HG02588 (cell line): Measurements from ENCODE around the gene CROCC2.
"Not testable (repeated sequence)": the region's sequence is repeated elsewhere in the genome, so short reads cannot be mapped to it uniquely, and the experiment has no call there.

ENCODE experiments used
- ATAC-seq: cut with Tn5 transposase; IDR thresholded peaks from one replicate; pipeline ENCODE4 v1.9.1; 2021; ENCODE audit warnings: mild to moderate bottlenecking, moderate library complexity; ENCODE audit not compliant: unreplicated experiment

Gene CROCC2

DNA sequence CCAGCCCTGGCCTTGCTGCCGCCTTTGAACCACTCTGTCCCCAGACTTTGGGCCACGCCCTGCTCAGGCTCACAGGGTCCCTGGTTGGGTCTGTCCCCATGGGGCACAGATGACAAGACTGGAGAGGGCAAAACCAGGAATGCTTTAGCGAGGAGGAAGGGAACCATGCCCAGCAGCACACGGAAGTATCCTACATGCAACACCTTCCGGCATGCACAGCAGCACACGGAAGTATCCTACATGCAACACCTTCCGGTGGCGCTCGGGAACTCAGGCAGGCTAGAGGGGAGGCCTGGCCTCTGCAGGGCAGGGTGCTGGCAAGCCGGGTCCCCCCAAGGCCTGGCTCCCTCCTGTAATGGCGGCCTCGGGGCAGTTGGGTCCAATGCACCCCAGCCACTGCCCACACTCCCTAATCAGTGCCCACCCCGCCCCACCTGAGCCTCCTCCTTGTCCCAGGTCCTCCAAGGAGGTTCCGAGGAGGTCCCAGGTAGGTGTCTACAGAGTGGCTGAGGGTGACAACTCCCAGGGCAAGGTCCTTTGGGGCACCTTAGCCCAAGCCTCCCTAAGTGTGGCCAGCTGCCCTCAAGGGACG, 58.7 kb downstream of the CROCC2 start:
- no peak for ATAC-seq

DNA sequence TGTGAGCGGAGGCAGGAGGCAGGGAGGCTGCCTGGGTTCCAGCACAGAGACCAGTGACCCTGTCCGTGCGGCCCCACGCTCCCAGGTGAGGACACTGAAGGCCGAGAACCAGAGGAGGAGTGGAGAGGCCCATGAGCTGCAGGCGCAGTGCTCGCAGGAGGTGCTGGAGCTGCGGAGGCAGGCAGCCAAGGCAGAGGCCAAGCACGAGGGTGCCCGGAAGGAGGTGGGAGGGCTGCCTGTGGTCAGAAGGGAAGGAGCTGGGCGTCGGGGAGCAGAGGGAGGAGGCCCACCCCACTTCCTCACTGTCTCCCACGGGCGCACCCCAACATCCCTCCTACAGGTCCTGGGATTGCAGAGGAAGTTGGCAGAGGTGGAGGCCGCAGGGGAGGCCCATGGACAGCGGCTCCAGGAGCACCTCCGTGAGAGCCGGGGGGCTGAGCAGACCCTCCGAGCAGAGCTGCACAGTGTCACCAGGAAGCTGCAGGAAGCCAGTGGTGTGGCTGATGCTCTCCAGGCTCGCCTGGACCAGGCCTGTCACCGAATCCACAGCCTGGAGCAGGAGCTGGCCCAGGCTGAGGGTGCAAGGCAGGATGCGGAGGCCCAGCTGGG, 59.3 kb downstream of the CROCC2 start:
- no peak for ATAC-seq

DNA sequence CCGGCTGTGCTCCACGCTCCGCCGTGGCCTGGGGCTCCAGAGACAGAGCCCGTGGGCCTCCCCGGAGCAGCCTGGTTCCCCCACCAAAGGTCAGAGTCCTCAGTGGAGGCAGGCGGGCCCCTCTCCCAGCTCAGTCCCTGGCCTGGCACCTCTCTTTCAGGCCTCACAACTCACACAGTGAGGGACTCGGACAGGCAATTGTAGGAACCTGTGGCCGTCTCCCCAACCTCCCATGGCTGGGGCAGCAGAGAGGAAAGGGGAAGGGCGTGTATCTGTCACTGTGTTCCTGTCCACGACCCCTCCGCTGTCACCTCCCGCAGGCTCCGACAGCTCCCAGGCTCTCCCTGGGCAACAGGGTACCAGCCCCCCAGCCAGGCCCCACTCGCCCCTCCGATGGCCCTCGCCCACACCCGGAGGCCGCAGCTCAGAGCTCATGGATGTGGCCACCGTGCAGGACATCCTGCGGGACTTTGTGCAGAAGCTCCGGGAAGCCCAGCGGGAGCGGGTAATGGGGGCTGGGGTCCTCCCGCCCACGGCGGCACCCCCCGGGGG, 59.8 kb downstream of the CROCC2 start:
- no peak for ATAC-seq

DNA sequence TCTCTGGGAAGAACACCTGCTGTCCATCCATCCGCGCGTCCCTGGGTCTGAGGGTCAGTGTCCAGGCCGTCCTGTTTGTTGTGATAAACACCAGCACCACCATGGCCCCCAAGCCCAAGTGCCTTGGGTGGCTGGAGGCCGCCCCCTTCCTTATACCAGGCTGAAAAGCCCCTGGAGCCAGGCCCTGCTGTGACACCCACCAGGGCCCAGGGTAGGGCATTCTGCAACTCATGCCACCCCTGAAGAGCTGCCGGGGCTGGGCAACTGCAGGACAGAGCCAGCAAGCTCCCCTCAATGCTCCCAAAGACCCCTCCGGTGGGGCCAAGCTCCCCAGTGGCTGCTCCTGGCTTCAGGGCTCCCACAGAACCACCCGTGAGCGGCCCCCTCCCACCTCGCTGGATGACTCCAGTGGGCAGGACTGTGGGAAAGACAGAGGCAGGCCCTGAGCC, 60.3 kb downstream of the CROCC2 start:
- ATAC-seq = no peak

DNA sequence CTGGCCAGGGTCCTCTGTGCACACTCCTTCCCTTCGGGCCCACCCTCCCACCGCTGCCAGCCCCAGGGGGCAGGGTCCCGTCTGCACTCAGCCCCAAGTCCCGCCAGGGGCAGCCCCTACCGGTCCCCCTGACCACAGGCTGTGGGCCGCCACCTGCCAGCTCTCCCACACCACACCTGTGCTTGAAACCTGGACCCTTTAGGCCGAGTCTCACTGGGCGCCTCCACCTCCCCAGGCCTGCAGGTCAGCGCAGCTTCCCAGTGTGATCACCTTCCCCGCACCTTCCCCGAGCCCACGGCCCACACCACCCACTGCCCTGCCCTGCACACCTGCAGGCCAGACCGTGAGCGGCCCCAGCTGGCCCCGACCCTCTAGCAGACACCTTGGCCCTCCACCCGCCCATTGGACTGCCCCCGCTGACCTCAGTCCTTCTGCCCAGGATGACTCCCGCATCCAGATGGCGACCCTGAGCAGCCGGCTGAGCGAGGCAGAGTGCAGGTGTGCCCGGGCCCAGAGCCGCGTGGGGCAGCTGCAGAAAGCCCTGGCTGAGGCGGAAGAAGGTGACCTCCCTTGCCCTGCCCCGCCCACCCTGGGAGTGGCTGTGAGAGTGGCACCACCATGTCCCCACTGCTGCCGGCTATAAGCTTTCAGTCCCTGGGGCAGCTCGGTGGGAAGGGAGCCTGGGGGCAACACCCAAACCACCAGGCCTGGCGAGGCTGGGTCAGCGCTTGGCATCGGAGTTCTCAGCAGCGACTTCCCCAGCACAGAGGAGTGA, 61.0 kb downstream of the CROCC2 start:
- no peak for ATAC-seq

DNA sequence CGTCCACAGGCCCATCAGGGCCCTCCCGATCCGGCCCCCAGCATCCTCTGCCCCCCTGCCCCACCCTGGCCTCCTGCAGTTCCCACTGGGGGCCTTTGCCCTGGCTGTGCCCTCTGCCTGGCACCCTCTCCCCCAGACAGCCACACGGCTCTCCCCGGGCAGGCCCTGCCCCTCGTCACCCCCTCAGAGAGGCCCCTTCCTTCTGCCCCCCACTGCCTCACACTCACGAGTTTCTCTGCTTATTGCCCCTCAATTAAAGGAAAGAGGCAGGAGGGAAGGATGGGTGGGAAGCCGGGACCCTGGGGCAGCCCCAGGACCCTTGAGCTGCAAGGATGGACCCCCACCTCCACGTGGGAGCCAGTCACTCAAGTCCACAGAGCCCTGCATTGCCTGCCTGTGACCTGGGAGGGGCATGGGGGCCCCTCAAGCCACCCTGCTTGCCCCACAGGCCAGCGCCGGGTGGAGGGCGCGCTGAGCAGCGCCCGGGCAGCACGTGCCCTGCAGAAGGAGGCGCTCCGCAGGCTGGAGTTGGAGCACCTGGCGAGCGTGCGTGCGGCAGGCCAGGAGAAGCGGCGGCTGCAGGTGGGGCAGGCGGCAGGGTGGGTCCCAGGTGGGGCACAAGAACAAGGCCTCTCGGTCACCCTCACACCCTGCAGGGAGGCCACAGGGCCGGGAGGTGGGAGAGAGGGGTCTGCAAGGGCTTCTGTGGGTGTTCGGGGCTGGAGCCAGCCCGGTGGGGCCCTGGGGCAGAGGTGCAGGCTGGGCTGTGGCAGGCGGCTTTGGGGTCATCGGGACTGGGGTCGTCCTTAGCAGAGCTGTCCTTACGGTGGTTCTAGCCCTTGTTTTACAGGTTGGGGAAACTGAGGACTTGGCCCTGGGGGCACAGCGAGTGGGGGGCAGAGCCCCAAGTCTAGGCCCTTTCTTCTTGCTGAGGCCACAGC, 61.8 kb downstream of the CROCC2 start:
- no peak for ATAC-seq

DNA sequence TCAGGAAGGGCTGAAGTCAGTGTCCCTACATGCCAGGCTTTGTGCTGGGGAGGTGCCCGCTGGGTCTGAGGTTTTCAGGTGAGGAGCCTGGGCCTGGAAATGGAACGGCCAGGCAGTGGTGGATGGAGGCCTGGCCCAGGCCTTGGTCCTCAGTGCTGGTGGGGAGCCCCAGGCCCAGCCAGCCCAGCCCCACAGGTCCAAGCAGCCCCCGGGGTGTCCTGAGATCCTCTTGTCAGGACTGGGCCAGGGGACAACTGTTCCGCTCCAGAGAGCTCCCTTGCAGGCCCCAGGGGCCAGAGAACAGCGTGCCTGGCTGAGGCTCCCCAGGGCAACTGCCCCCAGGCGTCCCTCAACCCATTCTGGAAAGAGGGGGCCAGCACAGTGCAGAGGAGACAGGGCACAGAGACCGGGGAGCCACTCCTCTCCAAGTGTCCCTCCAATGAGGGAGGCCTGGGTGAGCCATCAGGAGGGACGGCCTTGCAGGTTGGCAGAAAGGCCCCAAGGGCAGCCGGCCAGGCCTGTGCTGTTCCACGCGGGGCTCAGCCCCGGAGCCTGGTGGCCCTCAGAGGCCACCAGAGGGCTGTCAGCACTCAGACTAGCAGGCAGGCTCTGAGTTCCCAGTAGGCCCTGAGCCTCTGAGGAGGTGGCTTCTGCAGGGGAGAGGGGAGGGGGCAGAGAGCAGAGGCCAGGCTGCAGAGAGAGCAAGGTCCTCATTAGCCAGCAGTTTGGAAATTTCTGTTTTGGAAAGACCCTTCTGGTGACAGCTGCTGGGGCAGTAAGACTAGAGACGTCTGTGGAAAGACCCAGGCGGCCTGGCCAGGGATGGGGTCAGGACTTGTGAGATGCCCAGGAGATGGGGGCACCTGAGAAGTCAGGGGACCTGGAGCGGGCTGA, 62.8 kb downstream of the CROCC2 start:
- no peak for ATAC-seq

DNA sequence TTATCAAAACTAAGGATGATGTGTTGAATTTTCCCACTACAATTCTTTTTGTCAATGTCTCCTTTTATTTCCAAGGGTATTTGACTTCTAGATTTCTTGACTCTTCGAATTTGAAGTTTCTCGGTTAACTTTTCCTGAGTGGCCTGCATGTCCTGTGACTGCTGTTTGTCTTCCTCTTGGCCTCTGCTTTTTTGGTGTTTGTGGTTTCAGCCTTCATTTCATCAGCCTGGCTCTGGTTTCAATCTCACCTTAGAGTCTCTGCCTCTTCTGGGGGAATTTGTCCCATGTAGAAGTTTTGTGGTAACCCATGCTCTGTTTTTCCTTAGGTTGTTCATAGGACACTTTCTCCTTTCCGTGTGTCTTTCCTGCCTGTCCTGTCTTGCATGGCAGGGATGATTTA, 64.0 kb downstream of the CROCC2 start:
- ATAC-seq = no peak

DNA sequence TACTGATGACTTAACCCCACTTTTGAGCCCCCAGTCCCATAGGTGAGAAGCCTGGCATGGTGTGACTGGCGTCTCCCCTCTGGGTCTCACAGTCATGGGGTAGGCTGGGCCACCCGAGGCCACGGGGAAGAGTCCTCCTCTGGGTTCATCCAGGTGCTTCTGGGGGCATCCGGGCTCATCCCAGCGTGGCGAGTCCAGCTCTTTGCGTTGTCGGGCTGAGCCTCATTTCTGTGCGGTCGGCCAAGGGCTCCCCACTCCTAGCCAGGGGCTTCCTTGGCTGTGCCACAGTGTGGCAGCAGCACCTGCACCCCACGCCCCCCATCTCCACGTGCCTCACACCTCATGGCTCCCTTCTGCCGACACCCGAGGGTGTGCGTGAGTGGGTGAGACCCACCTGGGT, 64.7 kb downstream of the CROCC2 start:
- no peak for ATAC-seq

DNA sequence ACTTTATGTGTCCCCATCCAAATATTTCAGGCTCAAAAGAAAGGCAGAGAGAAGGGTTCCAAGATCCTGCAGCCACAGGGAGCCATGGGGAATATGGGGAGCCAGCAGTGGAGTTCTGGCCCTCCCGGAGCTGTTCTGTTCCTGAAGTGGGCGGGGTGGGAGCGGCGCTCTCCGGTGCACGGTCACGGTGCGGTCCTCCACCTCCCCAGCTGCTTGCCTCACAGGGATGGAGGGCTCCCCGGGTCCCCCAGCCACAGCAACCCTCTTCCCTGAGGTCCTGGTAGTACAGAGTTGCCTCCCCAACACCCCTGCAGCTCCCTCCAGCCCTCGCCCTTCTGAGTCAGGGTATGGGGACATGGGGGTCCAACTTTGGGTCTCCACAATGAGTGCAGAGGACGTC, 66.1 kb downstream of the CROCC2 start:
- ATAC-seq = no peak

DNA sequence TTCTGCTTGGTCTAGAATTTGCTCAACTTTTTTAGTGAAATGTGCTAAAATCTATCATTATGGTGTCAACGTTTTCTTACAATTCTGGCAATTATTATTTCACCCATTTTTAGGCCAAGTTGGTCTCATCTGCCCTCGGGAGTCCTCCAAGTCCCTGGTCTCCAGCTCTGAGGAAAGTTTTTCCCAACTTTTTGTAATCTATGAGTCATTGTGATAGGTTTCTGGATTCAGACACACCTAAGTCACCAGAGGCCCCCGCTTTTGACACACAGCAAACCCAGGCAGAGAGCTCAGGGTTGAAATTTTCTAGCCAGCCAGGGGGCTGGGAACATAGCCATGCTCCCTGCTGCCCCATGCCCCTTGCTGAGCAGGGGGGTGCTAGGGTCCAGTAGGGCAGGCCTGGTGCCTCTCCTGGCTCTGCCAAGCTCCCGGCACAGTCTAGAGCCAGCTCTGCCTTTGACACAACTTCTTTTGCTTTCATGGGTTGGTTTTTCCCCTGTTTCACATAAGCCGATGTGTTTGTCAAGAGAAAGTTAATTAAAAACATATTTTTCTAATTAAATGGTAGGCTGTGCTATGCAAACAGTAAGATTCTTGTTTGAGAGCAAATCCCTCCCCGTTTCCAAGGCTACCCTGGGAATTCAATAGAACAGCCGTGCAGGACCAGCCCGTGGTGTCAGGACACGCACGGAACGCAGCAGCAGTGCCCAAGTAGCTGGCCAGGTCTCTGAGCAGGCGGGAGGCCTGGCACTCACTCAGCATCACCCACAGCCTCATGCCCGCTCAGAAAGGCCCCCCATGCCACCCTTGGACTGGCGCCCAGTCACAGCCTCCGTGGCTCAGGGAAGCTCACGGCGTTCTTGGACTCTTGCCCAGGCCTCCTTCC, 66.7 kb downstream of the CROCC2 start:
- ATAC-seq = no peak

DNA sequence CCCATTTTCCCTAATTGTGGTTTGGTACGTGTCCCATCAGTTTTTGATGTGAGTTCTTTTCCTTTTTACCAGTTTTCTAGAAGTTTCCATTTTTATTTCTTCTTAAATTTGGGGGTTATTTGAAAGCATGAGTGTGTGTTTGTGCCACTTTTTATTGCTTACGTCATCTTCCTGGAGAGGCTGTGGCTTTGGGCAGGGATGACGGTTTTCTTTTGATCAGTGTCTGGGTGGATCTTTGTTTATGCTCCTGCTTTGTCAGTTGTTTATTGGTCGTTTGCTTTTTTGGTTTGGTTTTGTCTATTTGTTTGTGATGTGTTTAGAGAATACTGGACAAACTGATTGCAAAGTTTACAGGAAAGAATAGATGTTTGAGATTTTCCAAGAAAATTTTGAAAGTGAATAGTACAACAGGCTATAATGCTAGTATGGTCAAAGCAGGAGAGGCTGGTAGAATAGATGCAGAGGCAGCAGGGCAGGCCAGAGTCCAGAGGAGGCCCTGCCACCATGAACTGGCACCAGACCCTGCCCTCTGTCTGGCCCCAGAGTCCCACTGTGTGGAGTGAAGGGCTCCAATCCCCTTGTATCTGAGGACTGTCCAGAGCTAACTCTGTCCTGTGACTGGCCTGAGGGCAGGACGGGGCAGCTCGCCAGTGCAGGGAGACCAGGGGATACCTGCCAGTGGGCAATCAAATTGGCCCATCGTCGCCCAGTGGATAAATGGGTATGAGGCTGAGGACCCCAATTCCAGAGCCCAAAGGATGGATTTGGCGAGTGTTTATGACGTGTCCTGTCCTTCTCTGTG, 68.8 kb downstream of the CROCC2 start:
- ATAC-seq = no peak

DNA sequence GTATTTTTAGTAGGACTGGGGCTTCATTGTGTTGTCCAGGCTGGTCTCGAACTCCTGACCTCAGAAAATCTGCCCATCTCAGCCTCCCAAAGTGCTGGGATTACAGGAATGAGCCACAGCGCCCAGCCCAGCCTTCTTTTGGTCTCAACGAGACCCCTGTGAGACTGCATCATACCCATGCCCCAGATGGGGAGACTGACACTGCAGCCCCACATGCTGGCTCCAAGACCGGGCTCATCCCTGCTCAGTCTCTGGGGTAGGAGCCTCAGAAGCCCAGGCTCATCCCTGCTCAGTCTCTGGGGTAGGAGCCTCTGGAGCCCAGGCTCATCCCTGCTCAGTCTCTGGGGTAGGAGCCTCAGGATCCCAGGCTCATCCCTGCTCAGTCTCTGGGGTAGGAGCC, 69.8 kb downstream of the CROCC2 start:
- not testable (repeated sequence) for ATAC-seq

DNA sequence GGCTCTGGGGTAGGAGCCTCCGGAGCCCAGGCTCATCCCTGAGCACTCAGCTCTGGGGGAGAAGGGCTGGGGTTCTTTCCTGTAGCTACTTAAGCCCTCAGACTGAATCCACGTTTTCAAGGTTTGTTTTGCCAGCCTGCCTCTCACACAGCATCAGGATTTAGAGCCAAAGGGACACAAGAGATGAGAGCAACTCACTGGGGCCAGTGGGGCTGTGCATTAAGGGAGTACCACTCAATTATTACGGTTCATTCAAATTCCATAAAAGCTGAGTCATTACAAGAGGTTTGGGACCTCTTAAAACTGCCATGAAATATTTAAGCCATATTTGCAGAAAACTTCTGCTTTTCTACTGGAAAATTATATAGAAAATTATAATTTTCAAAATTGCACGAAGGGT, 75.1 kb downstream of the CROCC2 start:
- ATAC-seq = no peak

DNA sequence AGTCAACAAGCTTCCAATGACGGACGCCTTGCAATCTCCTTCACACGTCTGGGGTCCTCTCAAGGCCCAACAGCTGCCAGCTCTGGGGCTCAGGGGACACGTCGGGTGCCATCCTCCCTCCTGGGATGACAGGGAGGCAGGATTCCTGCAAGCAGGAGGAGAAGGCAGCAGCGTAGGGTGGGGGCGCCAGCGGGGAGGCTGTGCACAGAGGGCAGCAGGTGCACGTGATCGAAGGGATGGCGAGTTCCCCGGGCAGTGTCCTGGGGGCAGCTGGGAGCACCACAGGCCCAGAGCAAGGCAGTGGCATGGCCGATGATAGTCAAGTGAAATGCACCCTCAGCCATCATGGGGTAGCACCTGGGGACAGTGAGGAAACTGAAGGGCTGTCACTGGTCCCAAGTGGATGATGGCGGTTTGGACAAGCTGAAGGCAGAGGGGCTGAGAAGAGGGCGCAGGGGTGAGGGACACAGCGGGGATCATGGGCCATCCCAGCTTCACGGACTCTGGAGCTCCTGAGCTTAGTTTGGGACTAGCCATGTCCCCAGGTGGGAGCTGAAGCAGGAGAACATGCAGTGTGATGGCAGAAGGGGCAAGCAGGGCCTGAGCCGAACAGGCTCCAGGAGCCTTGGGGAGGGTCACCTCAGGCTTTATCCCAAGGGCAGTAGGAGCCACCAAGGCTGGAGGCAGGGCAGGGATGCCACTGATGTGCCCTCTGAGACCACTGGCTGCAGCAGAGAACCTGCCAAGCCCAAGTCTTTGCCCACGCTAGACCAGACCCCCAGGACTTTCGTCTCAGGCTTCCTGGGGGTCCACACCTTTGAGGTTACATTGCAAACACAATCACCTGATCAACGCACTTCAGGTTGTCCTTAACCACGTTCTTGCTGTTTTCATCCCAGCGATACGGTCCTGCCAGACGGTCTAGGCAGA, 76.0 kb downstream of the CROCC2 start:
- no peak for ATAC-seq

DNA sequence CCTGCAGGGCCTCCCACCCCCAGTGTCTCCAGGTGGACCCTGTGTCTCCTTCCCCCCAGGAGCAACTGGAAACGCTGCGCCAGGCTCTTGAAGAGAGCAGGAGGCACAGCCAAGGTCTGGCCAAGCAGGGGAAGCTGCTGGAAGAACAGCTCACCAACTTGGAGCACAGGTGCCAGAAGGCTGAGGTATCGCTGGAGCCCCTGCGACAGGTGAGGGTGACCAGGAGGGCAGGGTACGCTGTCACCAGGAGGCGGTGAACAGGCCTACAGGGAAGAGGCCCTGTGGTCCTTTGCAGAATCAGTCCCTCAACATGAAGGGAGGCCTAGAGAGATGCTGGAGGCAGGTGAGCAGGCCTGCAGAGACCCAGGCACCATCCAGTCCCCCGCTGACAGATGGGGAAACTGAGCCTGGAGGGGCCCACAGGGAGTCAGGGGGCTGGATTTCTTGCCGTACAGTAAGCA, 76.7 kb downstream of the CROCC2 start:
- ATAC-seq = no peak
